HepG2 (cell line): ENCODE data around the gene MS4A7. TPM values are rescaled to one million over a fixed set of nuclear protein-coding genes. Genes with fewer than 3 reads are reported as not detected.

Experiments used
- ATAC-seq: fragments of 200-7000 bp; cut with Tn5 transposase; 3 replicates; pipeline ENCODE4 v1.9.1; 2020; ENCODE audit warnings: mild to moderate bottlenecking, moderate library complexity
- BruUV-seq: library from RNA; stranded (reverse); fragments of 400-500 nt; replicated peaks from 2 replicates; lab custom pipeline; 2021; lab: Mats Ljungman, UMichigan
- CTCF ChIA-PET: fragments of 300-600 bp; formaldehyde crosslinking; extraction: SDS; loops from one replicate; lab custom pipeline; 2021; ENCODE audit warnings: low total read pairs, inconsistent platforms, low intra/inter-chr PET ratio; lab: Yijun Ruan, JAX
- POLR2A ChIA-PET: fragments of 350-600 bp; sonication (Branson Sonifier 250); formaldehyde crosslinking; loops from one replicate; lab custom pipeline; 2020; ENCODE audit warnings: antibody characterized with exemption, inconsistent platforms; lab: Yijun Ruan, JAX
- DNase-seq: peaks from one replicate; pipeline ENCODE4 v3.0.0-alpha.2; 2015; ENCODE audit warnings: low spot score
- FAIRE-seq: peaks from 3 replicates; lab custom pipeline; 2011; peaks lifted over from hg19 to GRCh38; lab: Jason Lieb, UNC
- H2AFZ ChIP-seq: one replicate; pipeline ENCODE4 v1.6.1; 2011; ENCODE audit warnings: low read length, inconsistent platforms
- H3K27ac ChIP-seq: fragments of 300-600 bp; 3 replicates; pipeline ENCODE4 v1.8.0; 2011; ENCODE audit warnings: mixed run types, mild to moderate bottlenecking, mixed read lengths, low read length, inconsistent platforms; ENCODE audit not compliant: insufficient read depth; ENCODE audit errors: extremely low read length
- H3K27me3 ChIP-seq, 2 experiments: fragments of 200-600 bp in 1 of 2; 2 replicates in 1 of 2; 3 replicates in 1 of 2; pipeline versions ENCODE4 v1.6.0 to v1.8.0; 2011; ENCODE audit warnings: low read length in 2 of 2, mild to moderate bottlenecking in 2 of 2, moderate library complexity in 2 of 2, inconsistent platforms in 1 of 2; ENCODE audit not compliant: insufficient read depth in 2 of 2, control insufficient read depth in 1 of 2
- H3K36me3 ChIP-seq, 2 experiments: fragments of 200-600 bp in 1 of 2; replicated peaks in 1 of 2; 2 replicates in 1 of 2; 3 replicates in 1 of 2; pipeline versions ENCODE4 v1.5.1 to v1.8.0; 2011; ENCODE audit warnings: low read length in 2 of 2, inconsistent platforms in 1 of 2; ENCODE audit not compliant: insufficient read depth in 2 of 2, control insufficient read depth in 1 of 2
- H3K4me1 ChIP-seq: 2 replicates; pipeline ENCODE4 v1.5.1; 2012; ENCODE audit warnings: low read length, inconsistent platforms; ENCODE audit not compliant: insufficient read depth
- H3K4me2 ChIP-seq: 2 replicates; pipeline ENCODE4 v1.6.0; 2011; ENCODE audit warnings: low read depth, low read length, inconsistent platforms
- H3K4me3 ChIP-seq, 3 experiments: fragments of 200-600 bp in 1 of 3; sonication (generic), shearing (Covaris generic) in 1 of 3; replicated peaks in 1 of 3; 2 replicates each; pipeline ENCODE4 v1.5.1; 2011 to 2016; ENCODE audit warnings: low read length in 3 of 3, inconsistent platforms in 2 of 3, low read depth in 2 of 3, mild to moderate bottlenecking in 2 of 3, control low read depth in 1 of 3, mixed read lengths in 1 of 3; ENCODE audit not compliant: insufficient read depth in 1 of 3
- H3K79me2 ChIP-seq: one replicate; pipeline ENCODE4 v1.6.1; 2011; ENCODE audit warnings: low read length, inconsistent platforms; ENCODE audit not compliant: insufficient read depth
- H3K9ac ChIP-seq: 2 replicates; pipeline ENCODE4 v1.6.0; 2011; ENCODE audit warnings: mild to moderate bottlenecking, low read depth, low read length, inconsistent platforms; ENCODE audit not compliant: insufficient read depth
- H3K9me3 ChIP-seq: 2 replicates; pipeline ENCODE4 v1.5.1; 2012; ENCODE audit warnings: mild to moderate bottlenecking, low read length
- H4K20me1 ChIP-seq: 2 replicates; pipeline ENCODE4 v1.6.0; 2011; ENCODE audit warnings: inconsistent platforms, mild to moderate bottlenecking, low read length, moderate library complexity; ENCODE audit not compliant: insufficient read depth
- ARNTL ChIP-seq: sonication (generic); formaldehyde crosslinking; IDR thresholded peaks from 2 replicates; pipeline ENCODE4 v1.4.0; 2020; ENCODE audit warnings: mild to moderate bottlenecking, missing genetic modification reagents
- CCAR2 ChIP-seq: fragments of 200-400 bp; formaldehyde crosslinking; optimal IDR thresholded peaks from 2 replicates; pipeline ENCODE3; 2018; ENCODE audit warnings: low read depth, mild to moderate bottlenecking, low read length, moderate library complexity
- CCDC6 ChIP-seq: sonication (generic); formaldehyde crosslinking; IDR thresholded peaks from 2 replicates; pipeline ENCODE4 v1.8.1; 2022; ENCODE audit warnings: mild to moderate bottlenecking, missing genetic modification reagents, moderate library complexity
- GLI4 ChIP-seq: sonication (generic); formaldehyde crosslinking; IDR thresholded peaks from 2 replicates; pipeline ENCODE4 v1.5.1; 2020; ENCODE audit warnings: missing genetic modification reagents, mild to moderate bottlenecking, moderate library complexity, borderline replicate concordance
- MIER2 ChIP-seq: IDR thresholded peaks from 2 replicates; pipeline ENCODE4 v1.6.1; 2016; ENCODE audit warnings: missing biosample characterization, missing genetic modification reagents
- MXI1 ChIP-seq: IDR thresholded peaks from 3 replicates; pipeline ENCODE4 v1.6.1; 2012; ENCODE audit warnings: low read depth, low read length, inconsistent platforms, borderline replicate concordance
- NFE2L1 ChIP-seq: sonication (generic); formaldehyde crosslinking; IDR thresholded peaks from 2 replicates; pipeline ENCODE4 v1.4.0; 2020; ENCODE audit warnings: missing genetic modification reagents, mild to moderate bottlenecking, borderline replicate concordance
- SMAD1 ChIP-seq: sonication (generic); formaldehyde crosslinking; IDR thresholded peaks from 2 replicates; pipeline ENCODE4 v1.4.0; 2020; ENCODE audit warnings: missing genetic modification reagents, low read depth, mild to moderate bottlenecking, borderline replicate concordance
- SRY ChIP-seq: sonication (generic); formaldehyde crosslinking; IDR thresholded peaks from 2 replicates; pipeline ENCODE4 v1.8.0; 2022; ENCODE audit warnings: mild to moderate bottlenecking, missing genetic modification reagents
- SYNCRIP ChIP-seq: fragments of 200-400 bp; formaldehyde crosslinking; IDR thresholded peaks from 2 replicates; pipeline ENCODE4 v1.6.1; 2018; ENCODE audit warnings: mild to moderate bottlenecking, low read depth, low read length; ENCODE audit not compliant: insufficient read depth
- ZNF354B ChIP-seq: sonication (generic); formaldehyde crosslinking; IDR thresholded peaks from 2 replicates; pipeline ENCODE4 v1.8.0; 2022; ENCODE audit warnings: mild to moderate bottlenecking, missing genetic modification reagents
- ZNF546 ChIP-seq: sonication (generic); formaldehyde crosslinking; conservative IDR thresholded peaks from 2 replicates; pipeline ENCODE4 v1.8.1; 2023; ENCODE audit warnings: mild to moderate bottlenecking, missing genetic modification reagents
- ZNF619 ChIP-seq: sonication (generic); formaldehyde crosslinking; IDR thresholded peaks from 2 replicates; pipeline ENCODE4 v1.4.0; 2020; ENCODE audit warnings: mild to moderate bottlenecking, missing genetic modification reagents
- ZNF749 ChIP-seq: sonication (generic); formaldehyde crosslinking; IDR thresholded peaks from 2 replicates; pipeline ENCODE4 v1.8.0; 2022; ENCODE audit warnings: mild to moderate bottlenecking, missing genetic modification reagents, moderate library complexity, borderline replicate concordance
- ZSCAN30 ChIP-seq: sonication (generic); formaldehyde crosslinking; IDR thresholded peaks from 2 replicates; pipeline ENCODE4 v1.5.0; 2020; ENCODE audit warnings: mild to moderate bottlenecking, missing genetic modification reagents
- WGBS: methylation state at CpG from one replicate; pipeline ENCODE4 v1.1.6; 2017; ENCODE audit warnings: low lambda C conversion rate; 5-methylcytosine and 5-hydroxymethylcytosine counted together
- in situ Hi-C: cut with HindIII; loops from 2 replicates; pipeline ENCODE4 v1.10.0; 2017; ENCODE audit warnings: low pct_unique_long_range_greater_than_20kb; ENCODE audit not compliant: extremely low pct_ligation_motif_present
- intact Hi-C: fragments of 100-400 bp; cut with micrococcal nuclease; formaldehyde crosslinking; loops from one replicate; pipeline ENCODE4 v1.10.0; 2022; ENCODE audit not compliant: unreplicated experiment
- polyA plus RNA-seq, 8 experiments: library from polyadenylated mRNA; depleted of rRNA in 3 of 8; stranded (reverse) in 7 of 8; unstranded in 1 of 8; fragments of >200 nt; fragmentation: Illumina TruSeq in 4 of 8; extraction: Trizol in 4 of 8; gene quantifications; 2 replicates each; pipeline versions ENCODE4 v1.2.1 to v1.2.3, GENCODE V29; 2011 to 2016; ENCODE audit warnings: low read depth in 4 of 8, missing spikeins in 1 of 8, mixed read lengths in 1 of 8; ENCODE audit not compliant: insufficient read depth in 1 of 8
- total RNA-seq, 5 experiments: library from RNA; depleted of rRNA; stranded (reverse); fragments of >200 nt; fragmentation: Illumina TruSeq; extraction: Trizol; gene quantifications; 2 replicates each; pipeline ENCODE4 v1.2.3, GENCODE V29; 2016; ENCODE audit warnings: low read depth in 1 of 5
- TF ChIP-seq, protein P1 (sequence below): sonication (generic); formaldehyde crosslinking; IDR thresholded peaks from 2 replicates; pipeline ENCODE4 v1.8.0; 2022; ENCODE audit warnings: missing genetic modification reagents, mild to moderate bottlenecking, inconsistent platforms, borderline replicate concordance
- TF ChIP-seq, protein P2 (sequence below): IDR thresholded peaks from 2 replicates; pipeline ENCODE4 v1.6.1; 2018; ENCODE audit warnings: missing genetic modification reagents
- TF ChIP-seq, protein P3 (sequence below): IDR thresholded peaks from 2 replicates; pipeline ENCODE4 v1.6.1; 2018; ENCODE audit warnings: missing genetic modification reagents, mild to moderate bottlenecking, missing compliant biosample characterization
- TF ChIP-seq, protein P4 (sequence below): sonication (generic); formaldehyde crosslinking; IDR thresholded peaks from 2 replicates; pipeline ENCODE4 v1.5.0; 2020; ENCODE audit warnings: mild to moderate bottlenecking, missing genetic modification reagents, borderline replicate concordance

The MS4A7 gene
- total and polyA plus RNA-seq, 2 of the 13 experiments (the other 11 are each of a cell fraction or from before 2014, with no cell fraction given): not detected

DNA sequence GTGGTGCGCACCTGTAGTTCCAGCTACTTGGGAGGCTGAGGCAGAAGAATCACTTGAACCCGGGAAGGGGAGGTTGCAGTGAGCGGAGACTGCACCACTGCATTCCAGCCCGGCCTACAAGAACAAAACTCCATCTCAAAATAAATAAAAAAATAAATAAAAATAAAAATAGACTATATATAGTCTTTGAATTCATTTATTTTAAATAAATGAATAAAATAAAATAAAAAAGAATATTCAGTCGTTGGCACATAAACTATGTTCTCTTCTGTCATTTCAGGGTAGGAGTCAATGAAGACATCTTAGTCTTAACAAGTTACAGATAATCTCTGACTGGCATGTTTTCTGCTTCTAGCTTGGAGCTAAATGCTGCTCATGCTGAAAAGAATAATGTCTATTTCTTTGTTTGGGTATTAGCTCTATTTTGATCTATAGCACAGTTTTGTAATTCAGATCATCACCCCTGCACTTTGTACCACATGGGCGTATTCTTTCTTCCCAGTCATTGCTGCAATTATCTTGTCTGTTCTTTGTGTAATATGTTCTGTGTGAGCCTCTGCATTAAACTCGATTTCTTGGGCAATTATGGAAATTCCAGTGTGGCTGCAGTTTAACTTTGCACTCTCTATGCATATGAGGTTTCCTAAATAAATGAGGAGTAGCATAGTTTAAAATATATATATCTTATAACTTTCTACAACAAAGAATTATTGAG, 16.5 kb downstream of the MS4A7 start:
- Histone ChIP-seq H2AFZ (no peak overlapping the region), H3K4me1 (no peaks in the 10 kb centered on the region), H3K27ac (no peak overlapping the region), H3K79me2 (no peaks in the 10 kb centered on the region), H3K9me3 (no peaks in the 10 kb centered on the region), H3K36me3 (no peaks in the 10 kb centered on the region), H3K4me2 (no peak overlapping the region), H3K9ac (no peak overlapping the region), H3K4me3 (no peak overlapping the region), H3K27me3 (0 out of 5 replicates have a peak, but pooled peaks cover 0 to 4% of the 10 kb centered on the region in 2 experiments), H4K20me1 (no peaks in the 10 kb centered on the region)
- no peak for ATAC-seq
- intact Hi-C loops (no loop called here), in situ Hi-C loops (no loop called here)
- FAIRE-seq: no peak
- TF ChIP-seq SYNCRIP (no peak), ZNF619 (CRISPR knock-in tag) (no peak), ZNF354B (CRISPR knock-in tag) (no peak), ZSCAN30 (CRISPR knock-in tag) (no peak), CCAR2 (no peak), ZNF546 (CRISPR knock-in tag) (no peak), MXI1 (no peak), GLI4 (CRISPR knock-in tag) (no peak), ZNF749 (CRISPR knock-in tag) (no peak), ARNTL (CRISPR knock-in tag) (no peak), CCDC6 (no peak), SMAD1 (CRISPR knock-in tag) (no peak), SRY (CRISPR knock-in tag) (no peak), NFE2L1 (CRISPR knock-in tag) (no peak), MIER2 (CRISPR knock-in tag) (no peak)
- TF ChIP-seq, protein P1, sequence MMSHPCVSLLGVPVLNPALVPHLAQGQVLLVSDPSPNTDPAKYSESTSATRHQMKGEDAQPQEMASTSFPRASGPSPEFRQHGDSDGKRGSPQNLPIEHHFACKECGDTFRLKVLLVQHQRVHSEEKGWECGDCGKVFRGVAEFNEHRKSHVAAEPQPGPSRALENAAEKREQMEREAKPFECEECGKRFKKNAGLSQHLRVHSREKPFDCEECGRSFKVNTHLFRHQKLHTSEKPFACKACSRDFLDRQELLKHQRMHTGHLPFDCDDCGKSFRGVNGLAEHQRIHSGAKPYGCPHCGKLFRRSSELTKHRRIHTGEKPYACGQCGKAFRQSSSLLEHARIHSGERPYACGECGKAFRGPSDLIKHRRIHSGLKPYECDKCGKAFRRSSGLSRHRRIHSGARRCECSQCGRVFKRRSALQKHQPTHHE (CRISPR knock-in tag): no peak
- TF ChIP-seq, protein P2, sequence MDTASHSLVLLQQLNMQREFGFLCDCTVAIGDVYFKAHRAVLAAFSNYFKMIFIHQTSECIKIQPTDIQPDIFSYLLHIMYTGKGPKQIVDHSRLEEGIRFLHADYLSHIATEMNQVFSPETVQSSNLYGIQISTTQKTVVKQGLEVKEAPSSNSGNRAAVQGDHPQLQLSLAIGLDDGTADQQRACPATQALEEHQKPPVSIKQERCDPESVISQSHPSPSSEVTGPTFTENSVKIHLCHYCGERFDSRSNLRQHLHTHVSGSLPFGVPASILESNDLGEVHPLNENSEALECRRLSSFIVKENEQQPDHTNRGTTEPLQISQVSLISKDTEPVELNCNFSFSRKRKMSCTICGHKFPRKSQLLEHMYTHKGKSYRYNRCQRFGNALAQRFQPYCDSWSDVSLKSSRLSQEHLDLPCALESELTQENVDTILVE (CRISPR knock-in tag): no peak
- TF ChIP-seq, protein P3, sequence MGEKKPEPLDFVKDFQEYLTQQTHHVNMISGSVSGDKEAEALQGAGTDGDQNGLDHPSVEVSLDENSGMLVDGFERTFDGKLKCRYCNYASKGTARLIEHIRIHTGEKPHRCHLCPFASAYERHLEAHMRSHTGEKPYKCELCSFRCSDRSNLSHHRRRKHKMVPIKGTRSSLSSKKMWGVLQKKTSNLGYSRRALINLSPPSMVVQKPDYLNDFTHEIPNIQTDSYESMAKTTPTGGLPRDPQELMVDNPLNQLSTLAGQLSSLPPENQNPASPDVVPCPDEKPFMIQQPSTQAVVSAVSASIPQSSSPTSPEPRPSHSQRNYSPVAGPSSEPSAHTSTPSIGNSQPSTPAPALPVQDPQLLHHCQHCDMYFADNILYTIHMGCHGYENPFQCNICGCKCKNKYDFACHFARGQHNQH (CRISPR knock-in tag): no peak
- TF ChIP-seq, protein P4, sequence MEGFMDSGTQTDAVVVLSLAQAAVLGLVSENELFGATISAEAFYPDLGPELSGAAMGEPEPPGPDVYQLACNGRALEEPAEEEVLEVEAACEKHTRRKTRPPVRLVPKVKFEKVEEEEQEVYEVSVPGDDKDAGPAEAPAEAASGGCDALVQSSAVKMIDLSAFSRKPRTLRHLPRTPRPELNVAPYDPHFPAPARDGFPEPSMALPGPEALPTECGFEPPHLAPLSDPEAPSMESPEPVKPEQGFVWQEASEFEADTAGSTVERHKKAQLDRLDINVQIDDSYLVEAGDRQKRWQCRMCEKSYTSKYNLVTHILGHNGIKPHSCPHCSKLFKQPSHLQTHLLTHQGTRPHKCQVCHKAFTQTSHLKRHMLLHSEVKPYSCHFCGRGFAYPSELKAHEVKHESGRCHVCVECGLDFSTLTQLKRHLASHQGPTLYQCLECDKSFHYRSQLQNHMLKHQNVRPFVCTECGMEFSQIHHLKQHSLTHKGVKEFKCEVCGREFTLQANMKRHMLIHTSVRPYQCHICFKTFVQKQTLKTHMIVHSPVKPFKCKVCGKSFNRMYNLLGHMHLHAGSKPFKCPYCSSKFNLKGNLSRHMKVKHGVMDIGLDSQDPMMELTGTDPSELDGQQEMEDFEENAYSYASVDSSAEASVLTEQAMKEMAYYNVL (CRISPR knock-in tag): no peak
- 18% methylated on average over 7 of the region's 7 CpGs for WGBS
- CTCF ChIA-PET: no interaction called here
- DNase-seq: no peak
- BruUV-seq: no TSS peak
- POLR2A ChIA-PET: no interaction called here
